SK-N-SH treated with all-trans-retinoic acid at 6 μM for 48 hours (cell line): Measurements from ENCODE around the gene IFNA6.

Experiments used
- ARNTL ChIP-seq: fragments of 450-650 bp; formaldehyde crosslinking; IDR thresholded peaks from 2 replicates; pipeline ENCODE4 v1.5.0; 2020; ENCODE audit warnings: low read depth, mild to moderate bottlenecking, moderate library complexity, borderline replicate concordance
- CREB5 ChIP-seq: fragments of 250-450 bp; sonication (Bioruptor Pico); IDR thresholded peaks from 2 replicates; pipeline ENCODE4 v1.5.1; 2020; ENCODE audit warnings: low read depth, mild to moderate bottlenecking, moderate library complexity
- GLIS3 ChIP-seq: fragments of 250-450 bp; sonication (Bioruptor Pico); IDR thresholded peaks from 2 replicates; pipeline ENCODE4 v1.5.0; 2020; ENCODE audit warnings: mild to moderate bottlenecking, moderate library complexity
- ISL1 ChIP-seq: fragments of 250-450 bp; sonication (Bioruptor Pico); IDR thresholded peaks from 2 replicates; pipeline ENCODE4 v2.1.2; 2022; ENCODE audit warnings: mild to moderate bottlenecking, moderate library complexity
- OSR1 ChIP-seq: fragments of 250-450 bp; sonication (Bioruptor Pico); IDR thresholded peaks from 2 replicates; pipeline ENCODE4 v1.8.0; 2022; ENCODE audit warnings: moderate library complexity, mild to moderate bottlenecking, inconsistent platforms
- PATZ1 ChIP-seq: fragments of 250-450 bp; sonication (Bioruptor Pico); IDR thresholded peaks from 2 replicates; pipeline ENCODE4 v1.8.0; 2020; ENCODE audit warnings: mild to moderate bottlenecking, moderate library complexity, borderline replicate concordance
- PPARA ChIP-seq: fragments of 250-450 bp; sonication (Bioruptor Pico); IDR thresholded peaks from 2 replicates; pipeline ENCODE4 v1.5.0; 2020; ENCODE audit warnings: mild to moderate bottlenecking, borderline replicate concordance
- RARB ChIP-seq: fragments of 250-450 bp; sonication (Bioruptor Pico); IDR thresholded peaks from 2 replicates; pipeline ENCODE4 v1.8.0; 2021; ENCODE audit warnings: mild to moderate bottlenecking, moderate library complexity
- ZFP30 ChIP-seq: fragments of 450-650 bp; formaldehyde crosslinking; IDR thresholded peaks from 2 replicates; pipeline ENCODE4 v1.5.0; 2022; ENCODE audit warnings: mild to moderate bottlenecking, moderate library complexity
- ZNF565 ChIP-seq: fragments of 450-650 bp; formaldehyde crosslinking; conservative IDR thresholded peaks from 2 replicates; pipeline ENCODE4 v1.5.0; 2020; ENCODE audit warnings: low read depth, mild to moderate bottlenecking, moderate library complexity

- TF ChIP-seq ARNTL: no peak
- no peak for TF ChIP-seq RARB (CRISPR knock-in tag)
- TF ChIP-seq PATZ1 (CRISPR knock-in tag): no peak
- no peak for TF ChIP-seq CREB5 (CRISPR knock-in tag)
- TF ChIP-seq ISL1 (CRISPR knock-in tag): no peak
- no peak for TF ChIP-seq ZNF565 (CRISPR knock-in tag)
- no peak for TF ChIP-seq OSR1
- no peak for TF ChIP-seq PPARA (CRISPR knock-in tag)
- TF ChIP-seq GLIS3 (CRISPR knock-in tag): no peak
- TF ChIP-seq ZFP30 (CRISPR knock-in tag): no peak
These were observed 27.7 kb downstream of the IFNA6 start for GRCh38 chr9:21322911-21323461.
